ENCODE results near the gene ZNF790. TPM values are rescaled to one million over a fixed set of nuclear protein-coding genes. Genes with fewer than 3 reads are reported as not detected.
"Not testable (repeated sequence)": the region's sequence is repeated elsewhere in the genome, so short reads cannot be mapped to it uniquely, and the experiment has no call there.

Gene ZNF790
- total RNA-seq, 2 experiments from 2014 or later, result 8.0 to 9.5 TPM

DNA sequence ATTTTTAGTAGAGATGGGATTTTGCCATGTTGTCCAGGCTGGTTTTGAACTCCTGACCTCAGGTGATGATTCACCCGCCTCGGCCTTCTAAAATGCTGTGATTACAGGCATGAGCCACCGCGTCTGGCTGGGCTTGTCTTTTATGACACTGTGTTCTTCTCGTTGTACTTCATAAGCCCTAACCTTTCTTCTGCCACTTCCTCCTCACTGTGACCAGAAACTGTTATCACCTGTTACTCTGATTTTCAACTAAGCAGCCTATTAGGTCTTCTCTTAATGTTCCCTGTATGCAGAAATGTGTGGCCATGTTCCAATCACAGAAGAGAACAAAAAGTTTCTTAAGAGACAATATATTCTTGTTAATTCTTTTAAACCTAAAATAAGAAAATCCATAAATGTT is 16.4 kb downstream of the ZNF790 start:
- no peaks in the 10 kb centered on the region for H3K27me3 Mint-ChIP-seq (ENCODE audit: low read depth)
- peaks cover 85% of the 10 kb centered on the region for H3K36me3 Mint-ChIP-seq (ENCODE audit: low read depth)
- H3K4me3 Mint-ChIP-seq, result no peak overlapping the region
- H3K9me3 Mint-ChIP-seq (ENCODE audit: insufficient read depth), result peaks cover 75% of the 10 kb centered on the region
- H3K4me1 Mint-ChIP-seq (ENCODE audit: low read depth), result no peaks in the 10 kb centered on the region
- DNase-seq, result no peak
- H3K27ac Mint-ChIP-seq, result no peak overlapping the region
- no peak for ATAC-seq
- ChIA-PET CTCF (no interaction called here), POLR2A (no interaction called here)

GRCh38 chr19:36819130-36819630 is 19.0 kb downstream of the ZNF790 start:
- DNase-seq (no peak), ATAC-seq (no peak)
- no peak overlapping the region for H3K4me3 Mint-ChIP-seq
- H3K9me3 Mint-ChIP-seq (ENCODE audit: insufficient read depth), result peaks cover 63% of the 10 kb centered on the region
- H3K4me1 Mint-ChIP-seq (ENCODE audit: low read depth), result no peaks in the 10 kb centered on the region
- H3K27me3 Mint-ChIP-seq (ENCODE audit: low read depth), result no peaks in the 10 kb centered on the region
- POLR2A ChIA-PET, result no interaction called here
- H3K36me3 Mint-ChIP-seq (ENCODE audit: low read depth), result peaks cover 74% of the 10 kb centered on the region
- CTCF ChIA-PET, result no interaction called here
- no peak overlapping the region for H3K27ac Mint-ChIP-seq

DNA sequence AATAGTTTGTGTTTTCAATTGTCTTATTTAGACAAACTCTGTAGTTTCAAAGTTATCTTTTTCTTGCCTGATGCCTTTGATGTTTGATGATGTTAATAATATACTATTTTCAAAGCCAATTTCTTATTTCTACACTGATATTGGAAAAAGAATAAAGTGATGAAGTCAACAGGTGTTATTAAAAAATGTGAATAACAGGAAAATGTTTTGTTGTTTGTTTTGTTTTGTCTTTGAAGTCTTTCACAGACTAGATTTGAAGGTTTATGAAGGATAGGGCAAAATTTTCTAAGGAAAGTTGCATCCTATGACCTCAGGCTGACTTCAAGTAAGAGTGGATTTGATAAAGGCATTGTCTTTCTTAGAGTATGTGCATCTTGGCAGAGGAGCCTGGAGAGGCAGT is 31.2 kb downstream of the ZNF790 start:
- H3K27me3 Mint-ChIP-seq (ENCODE audit: low read depth), result no peaks in the 10 kb centered on the region
- ATAC-seq (no peak), DNase-seq (no peak)
- POLR2A ChIA-PET, result no interaction called here
- peaks cover 41% of the 10 kb centered on the region for H3K9me3 Mint-ChIP-seq (ENCODE audit: insufficient read depth)
- CTCF ChIA-PET, result no interaction called here
- no peaks in the 10 kb centered on the region for H3K4me1 Mint-ChIP-seq (ENCODE audit: low read depth)
- H3K4me3 Mint-ChIP-seq, result no peak overlapping the region
- H3K36me3 Mint-ChIP-seq (ENCODE audit: low read depth), result peaks cover 50% of the 10 kb centered on the region
- no peak overlapping the region for H3K27ac Mint-ChIP-seq

DNA sequence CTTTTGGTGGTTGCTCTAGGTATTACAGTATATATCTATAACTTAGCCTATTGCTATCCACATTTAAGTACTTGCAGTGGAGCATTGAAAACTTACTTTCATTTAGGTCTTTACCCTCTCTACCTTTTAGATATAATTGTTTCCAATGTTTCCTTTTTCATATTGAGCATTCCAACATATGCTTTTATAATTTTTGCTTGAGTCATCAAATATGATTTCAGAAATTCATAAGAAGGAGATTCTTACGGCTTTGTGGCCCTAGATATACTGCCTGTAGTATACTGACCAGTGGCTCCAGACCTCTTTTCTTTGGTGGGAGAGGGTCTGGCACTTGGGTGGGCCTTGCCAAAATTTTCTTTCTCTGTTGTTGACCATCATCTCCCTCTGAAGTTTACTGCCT is 32.8 kb downstream of the ZNF790 start:
- no peaks in the 10 kb centered on the region for H3K27me3 Mint-ChIP-seq (ENCODE audit: low read depth)
- H3K4me1 Mint-ChIP-seq (ENCODE audit: low read depth), result no peaks in the 10 kb centered on the region
- peaks cover 31% of the 10 kb centered on the region for H3K9me3 Mint-ChIP-seq (ENCODE audit: insufficient read depth)
- POLR2A ChIA-PET, result no interaction called here
- H3K36me3 Mint-ChIP-seq (ENCODE audit: low read depth), result peaks cover 50% of the 10 kb centered on the region
- CTCF ChIA-PET, result no interaction called here
- DNase-seq, result no peak
- no peak for ATAC-seq
- H3K4me3 Mint-ChIP-seq, result no peak overlapping the region
- no peak overlapping the region for H3K27ac Mint-ChIP-seq

- peaks cover 37% of the 10 kb centered on the region for H3K9me3 Mint-ChIP-seq (ENCODE audit: insufficient read depth)
- no peaks in the 10 kb centered on the region for H3K27me3 Mint-ChIP-seq (ENCODE audit: low read depth)
- peak overlapping the region; percentile 88 for H3K4me3 Mint-ChIP-seq
- peak overlapping the region; percentile 97 for H3K27ac Mint-ChIP-seq
- no peak for ATAC-seq
- CTCF ChIA-PET, result interaction anchor here (1.0 kb wide), 1 partner anchor 52 kb away, joined by 3 read pairs; no protein-coding TSS in a partner anchor
- H3K4me1 Mint-ChIP-seq (ENCODE audit: low read depth), result peaks cover 14% of the 10 kb centered on the region
- peaks cover 48% of the 10 kb centered on the region for H3K36me3 Mint-ChIP-seq (ENCODE audit: low read depth)
- no peak for DNase-seq
- POLR2A ChIA-PET, result interaction anchor here (1.0 to 1.4 kb wide), 3 partner anchors 40 to 269 kb away, joined by 3 to 6 read pairs (median 5); partner anchors contain the start of gene ZNF260
These were observed 40.4 kb downstream of the ZNF790 start for GRCh38 chr19:36797786-36798108.

GRCh38 chr19:36796714-36796992 is 41.5 kb downstream of the ZNF790 start:
- Mint-ChIP-seq H3K4me1 (ENCODE audit: low read depth) (peaks cover 21% of the 10 kb centered on the region), H3K4me3 (peak overlapping the region; percentile 88), H3K27me3 (ENCODE audit: low read depth) (no peaks in the 10 kb centered on the region), H3K9me3 (ENCODE audit: insufficient read depth) (peaks cover 43% of the 10 kb centered on the region), H3K36me3 (ENCODE audit: low read depth) (peaks cover 49% of the 10 kb centered on the region), H3K27ac (peak overlapping the region; percentile 97)
- ChIA-PET CTCF (interaction anchor here (0.7 to 1.0 kb wide), 2 partner anchors 53 to 983 kb away, joined by 3 read pairs; partner anchors contain the start of gene ZNF573), POLR2A (interaction anchor here (0.7 to 1.4 kb wide), 4 partner anchors 41 to 824 kb away, joined by 3 to 6 read pairs (median 4); partner anchors contain the start of gene ZNF260)
- DNase-seq (no peak), ATAC-seq (no peak)

DNA sequence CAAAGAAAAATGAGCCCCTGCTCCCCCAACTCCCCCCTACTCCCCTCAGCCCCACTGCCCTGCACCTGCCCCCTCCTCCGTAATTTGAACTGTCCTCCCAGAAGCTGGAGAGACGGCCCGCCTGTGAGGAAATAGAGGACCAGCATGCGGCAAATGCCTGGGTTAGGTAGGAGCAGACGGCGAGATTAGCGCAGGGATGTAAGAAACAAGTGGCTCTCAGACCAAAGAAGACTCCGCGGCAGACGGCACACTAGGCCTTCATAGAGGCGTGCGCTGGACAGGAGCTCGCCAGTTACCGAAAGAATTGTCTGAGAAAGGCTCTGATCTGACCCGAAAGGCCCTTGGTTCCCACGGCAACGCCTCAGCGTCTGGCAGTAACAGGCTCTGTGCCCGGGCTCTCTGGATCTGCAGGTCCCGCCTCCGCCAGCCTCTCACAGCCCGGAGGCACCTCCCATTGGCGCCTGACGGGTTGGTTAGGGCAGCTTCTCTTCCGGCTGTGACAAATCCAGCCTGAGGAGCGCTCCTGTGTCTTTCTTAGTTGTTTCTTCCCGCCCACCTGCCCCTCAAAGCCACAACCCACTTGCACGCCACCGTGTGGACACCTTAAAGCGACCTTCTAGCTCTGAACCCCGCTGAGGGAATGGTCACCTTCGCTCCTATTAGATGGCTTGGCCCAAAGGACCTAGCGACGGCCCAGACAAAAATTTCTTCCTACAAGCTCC is 46.6 kb downstream of the ZNF790 start:
- ATAC-seq, result peak; percentile 87
- H3K27me3 Mint-ChIP-seq (ENCODE audit: low read depth); POLR2A ChIA-PET; H3K27ac Mint-ChIP-seq; H3K4me1 Mint-ChIP-seq (ENCODE audit: low read depth); CTCF ChIA-PET: not testable (repeated sequence)
- DNase-seq, result peak; percentile 28
- H3K36me3 Mint-ChIP-seq (ENCODE audit: low read depth), result peaks cover 16% of the 10 kb centered on the region
- H3K4me3 Mint-ChIP-seq, result peak overlapping the region; percentile 15
- H3K9me3 Mint-ChIP-seq (ENCODE audit: insufficient read depth), result peaks cover 46% of the 10 kb centered on the region

DNA sequence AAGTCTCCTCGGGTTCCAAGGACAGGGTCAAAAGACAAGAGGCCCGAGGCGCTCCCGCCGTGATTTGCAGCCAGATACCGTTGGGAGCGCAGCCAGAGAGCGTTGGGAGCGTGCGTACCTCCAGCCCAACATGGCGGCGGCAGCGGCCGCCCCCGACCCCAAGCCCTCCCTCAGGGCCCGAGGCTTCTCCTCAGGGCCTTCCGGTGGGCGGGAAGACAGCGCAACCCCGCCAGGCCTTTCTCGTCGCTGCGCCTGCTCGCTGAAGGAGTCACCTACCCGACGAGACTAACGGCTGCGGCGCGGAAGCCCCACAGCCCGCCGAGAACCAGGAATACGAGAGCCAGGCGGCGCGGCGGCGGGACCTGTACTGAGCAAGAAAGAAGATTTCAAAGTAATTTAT is 62.4 kb downstream of the ZNF790 start:
- Mint-ChIP-seq H3K27ac (no peak overlapping the region), H3K4me1 (ENCODE audit: low read depth) (peaks cover 21% of the 10 kb centered on the region), H3K36me3 (ENCODE audit: low read depth) (peaks cover 47% of the 10 kb centered on the region), H3K9me3 (ENCODE audit: insufficient read depth) (peaks cover 41% of the 10 kb centered on the region), H3K27me3 (ENCODE audit: low read depth) (no peaks in the 10 kb centered on the region), H3K4me3 (no peak overlapping the region)
- ATAC-seq (no peak), DNase-seq (no peak)
- ChIA-PET POLR2A (no interaction called here), CTCF (no interaction called here)

- Mint-ChIP-seq H3K27me3 (ENCODE audit: low read depth) (no peaks in the 10 kb centered on the region), H3K27ac (peak overlapping the region; percentile 96), H3K4me3 (peak overlapping the region; percentile 94), H3K9me3 (ENCODE audit: insufficient read depth) (peaks cover 44% of the 10 kb centered on the region), H3K36me3 (ENCODE audit: low read depth) (peaks cover 58% of the 10 kb centered on the region), H3K4me1 (ENCODE audit: low read depth) (peaks cover 22% of the 10 kb centered on the region)
- DNase-seq (no peak), ATAC-seq (no peak)
- ChIA-PET CTCF (no interaction called here), POLR2A (interaction anchor here (0.5 to 1.9 kb wide), 7 partner anchors 23 to 304 kb away, joined by 3 to 9 read pairs (median 3); partner anchors contain the start of genes ZNF260, ZNF382, ZNF529 and ZNF790)
These were observed 65.0 kb downstream of the ZNF790 start for GRCh38 chr19:36773223-36773579.

DNA sequence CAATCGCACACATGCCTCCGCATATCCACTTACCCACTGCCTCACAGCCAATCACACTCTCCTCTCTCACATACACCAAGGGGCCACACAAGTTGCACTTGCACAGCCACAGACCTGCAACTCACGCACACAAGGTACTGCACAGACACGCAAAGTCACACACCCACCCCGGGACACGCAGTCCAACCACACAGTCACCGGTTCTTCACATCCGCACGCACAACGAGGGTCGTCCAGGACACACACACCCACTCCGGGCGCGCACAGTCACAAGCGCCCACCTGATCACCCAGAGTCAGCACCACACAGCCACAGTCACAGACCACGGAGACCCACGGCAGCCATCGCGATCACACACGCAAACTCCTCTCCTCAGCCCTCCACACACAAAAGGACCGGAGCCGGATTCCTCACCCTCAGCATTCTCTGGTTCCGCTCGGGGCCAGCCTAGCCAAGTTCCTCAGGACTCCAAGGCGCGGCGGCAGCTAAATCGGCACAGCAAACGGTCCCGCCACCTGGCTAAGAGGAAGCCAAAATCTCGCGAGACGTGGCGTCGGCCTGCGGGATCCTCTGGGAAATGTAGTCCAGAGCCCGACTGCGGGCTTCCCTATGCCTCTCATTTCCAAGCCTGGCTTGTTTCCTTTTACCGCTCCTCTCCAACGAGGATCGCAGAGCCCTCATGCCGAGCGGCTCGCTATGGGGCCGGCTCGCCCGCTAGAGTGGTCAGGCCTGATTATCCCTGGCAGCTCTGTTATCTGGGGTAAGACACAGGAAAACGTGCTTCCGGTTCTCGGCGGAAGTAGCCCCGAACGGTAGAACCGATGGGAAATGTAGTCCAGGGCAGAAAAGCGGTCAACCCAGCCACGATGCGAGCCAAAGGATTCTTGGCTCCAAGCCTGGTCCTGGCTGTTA is 65.6 kb downstream of the ZNF790 start, which contains the start of gene ZNF850:
TSS of gene ZNF850 (minus strand) at position 497 of the 912 bp plus-strand sequence. CDS start 10,201 bp downstream, outside the sequence.
- CTCF ChIA-PET, result no interaction called here
- POLR2A ChIA-PET, result interaction anchor here (0.5 to 1.9 kb wide), 8 partner anchors 23 to 305 kb away, joined by 3 to 9 read pairs (median 3); partner anchors contain the start of genes ZNF260, ZNF345, ZNF382 and ZNF529
- ATAC-seq, result peak; percentile 93
- peak within 1 kb of the TSS; percentile 96 for H3K27ac Mint-ChIP-seq
- H3K9me3 Mint-ChIP-seq (ENCODE audit: insufficient read depth), result peaks cover 44% of the 10 kb centered on the region
- DNase-seq, result peak; percentile 96
- H3K4me1 Mint-ChIP-seq (ENCODE audit: low read depth), result peaks cover 22% of the 10 kb centered on the region
- H3K27me3 Mint-ChIP-seq (ENCODE audit: low read depth), result no peaks in the 10 kb centered on the region
- peaks cover 57% of the 10 kb centered on the region for H3K36me3 Mint-ChIP-seq (ENCODE audit: low read depth)
- H3K4me3 Mint-ChIP-seq, result peak within 1 kb of the TSS; percentile 94

DNA sequence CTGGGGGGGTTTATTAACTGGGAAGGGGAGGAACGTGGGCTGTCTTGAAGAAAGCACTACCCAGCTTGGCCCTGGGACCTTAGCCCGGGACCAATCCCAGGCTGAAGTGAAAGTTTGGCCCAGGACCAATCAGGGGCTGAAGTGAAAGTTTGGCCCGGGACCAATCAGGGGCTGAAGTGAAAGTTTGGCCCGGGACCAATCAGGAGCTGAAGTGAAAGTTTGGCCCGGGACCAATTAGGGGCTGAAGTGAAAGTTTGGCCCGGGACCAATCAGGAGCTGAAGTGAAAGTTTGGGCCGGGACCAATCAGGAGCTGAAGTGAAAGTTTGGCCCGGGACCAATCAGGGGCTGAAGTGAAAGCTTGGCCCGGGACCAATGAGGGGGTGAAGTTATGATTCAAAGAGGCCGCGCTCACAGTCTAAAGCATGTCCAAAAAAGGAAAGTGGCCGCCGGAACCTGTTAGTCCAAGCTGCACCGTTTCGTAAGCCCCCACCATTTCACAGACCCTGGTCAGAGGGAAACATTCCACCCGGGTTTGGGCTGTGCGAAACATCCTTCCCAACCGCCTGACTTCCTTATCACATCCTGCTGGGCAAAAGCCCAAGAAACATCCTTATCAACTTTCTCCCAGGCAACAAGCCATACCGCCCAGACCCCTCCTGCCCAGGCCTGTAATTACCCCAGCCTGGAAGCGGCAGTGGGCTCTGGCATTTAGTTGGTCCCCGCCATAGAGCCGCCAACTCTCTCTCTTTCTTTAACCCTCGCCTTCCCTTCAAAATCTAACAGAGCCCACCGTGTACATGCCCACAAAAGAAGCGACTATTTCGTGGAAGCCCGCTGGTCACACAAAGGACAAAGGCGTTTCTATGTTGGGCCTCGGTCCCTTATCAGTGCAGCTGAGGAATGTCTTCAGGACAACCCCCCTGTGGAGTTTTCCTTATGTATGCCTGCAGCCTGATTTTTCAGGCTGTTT is 66.6 kb downstream of the ZNF790 start:
- peaks cover 37% of the 10 kb centered on the region for H3K9me3 Mint-ChIP-seq (ENCODE audit: insufficient read depth)
- peak; percentile 77 for DNase-seq
- CTCF ChIA-PET, result no interaction called here
- POLR2A ChIA-PET, result interaction anchor here (0.6 to 1.9 kb wide), 6 partner anchors 55 to 696 kb away, joined by 3 to 10 read pairs (median 6); partner anchors contain the start of genes ZNF146, ZNF382, ZNF565 and ZNF569
- ATAC-seq, result peak; percentile 48
- peaks cover 22% of the 10 kb centered on the region for H3K4me1 Mint-ChIP-seq (ENCODE audit: low read depth)
- peaks cover 59% of the 10 kb centered on the region for H3K36me3 Mint-ChIP-seq (ENCODE audit: low read depth)
- peak overlapping the region; percentile 96 for H3K27ac Mint-ChIP-seq
- peak overlapping the region; percentile 94 for H3K4me3 Mint-ChIP-seq
- H3K27me3 Mint-ChIP-seq (ENCODE audit: low read depth), result no peaks in the 10 kb centered on the region

Measured in activated CD8-positive, alpha-beta T cell treated with anti-CD3 and anti-CD28 coated beads, Interleukin-2, amount 10 ng/mL, durations not matched to agents 7 days and 5 days (primary cell).